Gastrocnemius medialis (tissue), 4 donors: Measurements from ENCODE around the gene MAD2L1. TPM values are rescaled to one million over a fixed set of nuclear protein-coding genes. Genes with fewer than 3 reads are reported as not detected.

Source experiments
- ATAC-seq, 2 donors: fragments of 150-250 bp; one replicate each; pipeline ENCODE4 v1.9.1; 2016
- DNase-seq, 2 donors: peaks; one replicate each; pipeline ENCODE4 v3.0.0-alpha.2; 2019
- H3K27ac ChIP-seq, 4 donors: fragments of 200-600 bp; sonication (generic); 1 replicate in 1 of 4; 2 replicates in 3 of 4; pipeline ENCODE4 v1.5.1; 2016 to 2018; ENCODE audit warnings: mild to moderate bottlenecking in 2 of 4, moderate library complexity in 1 of 4
- H3K27me3 ChIP-seq, 3 donors: fragments of 200-600 bp; sonication (generic) in 2 of 3; 1 replicate in 1 of 3; 2 replicates in 2 of 3; pipeline versions ENCODE4 v1.5.1 to v1.6.0; 2016 to 2019; ENCODE audit warnings: mild to moderate bottlenecking in 1 of 3, moderate library complexity in 1 of 3
- H3K36me3 ChIP-seq, 2 donors: fragments of 200-600 bp; sonication (generic) in 1 of 2; one replicate each; pipeline ENCODE4 v1.5.1; 2017 to 2018
- H3K4me1 ChIP-seq, 2 donors: fragments of 200-600 bp; sonication (generic) in 1 of 2; one replicate each; pipeline ENCODE4 v1.5.1; 2016 to 2017; ENCODE audit warnings: mild to moderate bottlenecking in 2 of 2
- H3K4me3 ChIP-seq, 4 donors: fragments of 200-600 bp; sonication (generic) in 3 of 4; 1 replicate in 1 of 4; 2 replicates in 3 of 4; pipeline ENCODE4 v1.5.1; 2016 to 2019; ENCODE audit warnings: mild to moderate bottlenecking in 2 of 4
- H3K9me3 ChIP-seq, 3 donors: fragments of 200-600 bp; sonication (generic) in 2 of 3; 1 replicate in 1 of 3; 2 replicates in 2 of 3; pipeline ENCODE4 v1.5.1; 2016 to 2019
- POLR2A ChIP-seq, 2 donors: fragments of 450-650 bp; IDR thresholded peaks; one replicate each; pipeline ENCODE4 v1.6.1; 2017; ENCODE audit warnings: antibody characterized with exemption in 2 of 2, mild to moderate bottlenecking in 2 of 2, moderate library complexity in 2 of 2
- in situ Hi-C, 4 donors: fragments of 200-750 bp; cut with MboI; loops; one replicate each; pipeline versions ENCODE4 v1.15.0 to v1.8.0; 2017; ENCODE audit warnings: low sequenced_read_pairs in 4 of 4
- intact Hi-C: fragments of 100-400 bp; cut with DNase I; formaldehyde crosslinking; loops from one replicate; pipeline ENCODE4 v1.15.1; 2023; ENCODE audit warnings: low total_unique reads
- total RNA-seq, 4 donors: library from RNA; depleted of rRNA; stranded (reverse); fragments of >200 nt; gene quantifications; one replicate each; pipeline versions ENCODE4 v1.1.0 to v1.2.3, GENCODE V29; 2016
- TF ChIP-seq, protein P1 (sequence below), 5 experiments: fragments of 450-650 bp in 3 of 5; fragments of 200-600 bp in 2 of 5; sonication (generic) in 2 of 5; IDR thresholded peaks in 4 of 5; conservative IDR thresholded peaks in 1 of 5; 1 replicate in 4 of 5; 2 replicates in 1 of 5; pipeline ENCODE4 v1.5.1; 2016 to 2019; ENCODE audit warnings: antibody characterized with exemption in 5 of 5, mild to moderate bottlenecking in 3 of 5, moderate library complexity in 3 of 5

MAD2L1 gene
- total RNA-seq, 4 donors from 2014 or later = 0.33 to 7.7 (median 1.5) TPM

DNA sequence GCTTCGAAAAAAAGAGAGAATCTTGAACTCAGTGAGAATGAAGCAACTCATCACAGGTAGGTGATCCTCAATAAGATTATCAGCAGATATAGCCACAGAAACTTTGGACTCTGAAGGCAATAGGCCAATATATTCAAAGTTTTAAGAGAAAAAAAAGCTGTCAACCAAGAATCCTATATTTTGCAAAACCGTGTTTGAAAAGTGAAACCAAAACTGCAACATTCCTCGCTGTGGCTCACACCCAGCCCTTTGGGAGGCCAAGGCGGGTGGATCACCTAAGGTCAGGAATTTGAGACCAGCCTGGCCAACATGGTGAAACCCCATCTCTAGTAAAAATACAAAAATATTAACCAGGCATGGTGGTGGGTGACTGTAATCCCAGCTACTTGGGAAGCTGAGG, 22.8 kb downstream of the MAD2L1 start:
- no peak for DNase-seq
- H3K27ac ChIP-seq = no peak overlapping the region
- in situ Hi-C loops = loop anchor here in 2 of 4 donors (10.0 to 25.0 kb wide), 2 partner anchors 409 to 482 kb away; no protein-coding TSS in a partner anchor
- no peaks in the 10 kb centered on the region for H3K36me3 ChIP-seq
- H3K4me1 ChIP-seq = no peaks in the 10 kb centered on the region
- no peaks in the 10 kb centered on the region for H3K9me3 ChIP-seq
- no peak for ATAC-seq
- intact Hi-C loops = no loop called here
- H3K4me3 ChIP-seq = no peak overlapping the region
- no peak for TF ChIP-seq POLR2A (IDR thresholded peaks at IDR 0.05)
- TF ChIP-seq, protein P1, sequence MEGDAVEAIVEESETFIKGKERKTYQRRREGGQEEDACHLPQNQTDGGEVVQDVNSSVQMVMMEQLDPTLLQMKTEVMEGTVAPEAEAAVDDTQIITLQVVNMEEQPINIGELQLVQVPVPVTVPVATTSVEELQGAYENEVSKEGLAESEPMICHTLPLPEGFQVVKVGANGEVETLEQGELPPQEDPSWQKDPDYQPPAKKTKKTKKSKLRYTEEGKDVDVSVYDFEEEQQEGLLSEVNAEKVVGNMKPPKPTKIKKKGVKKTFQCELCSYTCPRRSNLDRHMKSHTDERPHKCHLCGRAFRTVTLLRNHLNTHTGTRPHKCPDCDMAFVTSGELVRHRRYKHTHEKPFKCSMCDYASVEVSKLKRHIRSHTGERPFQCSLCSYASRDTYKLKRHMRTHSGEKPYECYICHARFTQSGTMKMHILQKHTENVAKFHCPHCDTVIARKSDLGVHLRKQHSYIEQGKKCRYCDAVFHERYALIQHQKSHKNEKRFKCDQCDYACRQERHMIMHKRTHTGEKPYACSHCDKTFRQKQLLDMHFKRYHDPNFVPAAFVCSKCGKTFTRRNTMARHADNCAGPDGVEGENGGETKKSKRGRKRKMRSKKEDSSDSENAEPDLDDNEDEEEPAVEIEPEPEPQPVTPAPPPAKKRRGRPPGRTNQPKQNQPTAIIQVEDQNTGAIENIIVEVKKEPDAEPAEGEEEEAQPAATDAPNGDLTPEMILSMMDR (IDR thresholded peaks at IDR 0.05 in 4 of 5, conservative IDR thresholded peaks at IDR 0.05 in 1 of 5) = no peak
- no peaks in the 10 kb centered on the region for H3K27me3 ChIP-seq

DNA sequence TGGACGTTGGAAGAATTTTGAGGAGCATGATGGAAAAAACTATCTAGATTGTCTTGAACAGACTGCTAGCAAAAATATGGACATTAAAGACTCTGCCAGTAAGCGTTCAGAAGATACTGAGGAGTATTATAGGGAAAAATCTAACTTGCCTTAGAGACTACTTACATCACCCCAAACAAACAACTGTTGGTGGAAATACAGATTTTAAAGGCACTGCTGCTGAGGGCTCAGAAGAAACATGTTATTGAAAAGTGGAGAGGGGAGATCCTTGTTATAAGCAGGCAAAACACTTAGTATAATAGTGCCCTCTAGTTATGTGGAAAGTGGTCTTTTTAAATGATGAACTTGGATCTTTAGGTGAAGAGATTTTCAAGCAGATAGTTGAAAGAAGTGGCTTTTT, 29.2 kb downstream of the MAD2L1 start:
- no peak for ATAC-seq
- in situ Hi-C loops (loop anchor here in 1 of 4 donors (25.0 kb wide), 1 partner anchor 475 kb away; no protein-coding TSS in a partner anchor), intact Hi-C loops (no loop called here)
- Histone ChIP-seq H3K27ac (no peak overlapping the region), H3K36me3 (no peaks in the 10 kb centered on the region), H3K27me3 (no peaks in the 10 kb centered on the region), H3K9me3 (no peaks in the 10 kb centered on the region), H3K4me3 (no peak overlapping the region), H3K4me1 (no peaks in the 10 kb centered on the region)
- no peak for DNase-seq
- TF ChIP-seq, protein P1 (IDR thresholded peaks at IDR 0.05 in 4 of 5, conservative IDR thresholded peaks at IDR 0.05 in 1 of 5) = no peak
- TF ChIP-seq POLR2A (IDR thresholded peaks at IDR 0.05) = no peak

DNA sequence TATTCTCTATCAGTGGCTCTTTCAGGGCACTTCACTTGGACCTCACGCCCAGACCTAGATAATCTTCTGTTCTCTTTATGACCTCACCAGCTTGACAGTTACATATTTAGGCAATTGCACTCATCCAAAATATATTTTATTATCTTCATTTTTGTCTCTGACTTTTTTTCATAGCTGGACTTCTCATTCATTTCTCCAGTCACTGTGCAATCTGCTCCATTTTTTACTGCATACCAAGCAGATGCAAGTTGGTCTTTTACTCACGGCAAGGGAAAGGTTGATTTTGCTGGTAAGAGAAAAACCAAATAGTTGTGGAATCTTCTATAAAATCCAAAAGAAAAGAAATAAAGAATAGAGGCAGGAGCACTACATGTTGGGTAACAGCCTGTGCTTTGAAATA, 31.7 kb downstream of the MAD2L1 start:
- Histone ChIP-seq H3K36me3 (no peaks in the 10 kb centered on the region), H3K27ac (no peak overlapping the region), H3K4me3 (no peak overlapping the region), H3K27me3 (no peaks in the 10 kb centered on the region), H3K4me1 (no peaks in the 10 kb centered on the region), H3K9me3 (no peaks in the 10 kb centered on the region)
- TF ChIP-seq POLR2A (IDR thresholded peaks at IDR 0.05) = no peak
- TF ChIP-seq, protein P1 (IDR thresholded peaks at IDR 0.05 in 4 of 5, conservative IDR thresholded peaks at IDR 0.05 in 1 of 5) = no peak
- no peak for DNase-seq
- intact Hi-C loops (no loop called here), in situ Hi-C loops (loop anchor here in 1 of 4 donors (25.0 kb wide), 1 partner anchor 473 kb away; no protein-coding TSS in a partner anchor)
- ATAC-seq = no peak

DNA sequence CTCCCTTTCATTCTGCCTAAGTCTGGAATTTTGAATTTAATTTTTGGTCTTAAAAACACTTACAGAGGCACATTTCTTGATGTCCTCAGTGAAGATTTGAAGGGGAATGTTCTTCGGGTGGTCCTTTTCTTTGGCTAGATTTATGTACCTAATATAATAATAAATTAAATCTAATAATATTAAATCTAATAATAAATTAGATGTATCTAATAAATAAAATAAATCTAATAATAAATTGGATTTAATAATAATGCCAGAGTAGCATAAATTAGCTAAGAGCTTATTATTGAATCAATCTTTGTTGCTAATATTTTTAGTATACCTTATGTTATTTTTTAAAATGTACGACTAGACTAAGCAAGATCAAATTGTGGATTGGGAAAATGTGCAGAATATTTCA, 39.8 kb downstream of the MAD2L1 start:
- in situ Hi-C loops (loop anchor here in 1 of 4 donors (25.0 kb wide), 1 partner anchor 465 kb away; no protein-coding TSS in a partner anchor), intact Hi-C loops (no loop called here)
- Histone ChIP-seq H3K27ac (no peak overlapping the region), H3K9me3 (no peaks in the 10 kb centered on the region), H3K27me3 (no peaks in the 10 kb centered on the region), H3K4me1 (no peaks in the 10 kb centered on the region), H3K4me3 (no peak overlapping the region), H3K36me3 (no peaks in the 10 kb centered on the region)
- TF ChIP-seq, protein P1 (IDR thresholded peaks at IDR 0.05 in 4 of 5, conservative IDR thresholded peaks at IDR 0.05 in 1 of 5) = no peak
- TF ChIP-seq POLR2A (IDR thresholded peaks at IDR 0.05) = no peak
- no peak for ATAC-seq
- no peak for DNase-seq

DNA sequence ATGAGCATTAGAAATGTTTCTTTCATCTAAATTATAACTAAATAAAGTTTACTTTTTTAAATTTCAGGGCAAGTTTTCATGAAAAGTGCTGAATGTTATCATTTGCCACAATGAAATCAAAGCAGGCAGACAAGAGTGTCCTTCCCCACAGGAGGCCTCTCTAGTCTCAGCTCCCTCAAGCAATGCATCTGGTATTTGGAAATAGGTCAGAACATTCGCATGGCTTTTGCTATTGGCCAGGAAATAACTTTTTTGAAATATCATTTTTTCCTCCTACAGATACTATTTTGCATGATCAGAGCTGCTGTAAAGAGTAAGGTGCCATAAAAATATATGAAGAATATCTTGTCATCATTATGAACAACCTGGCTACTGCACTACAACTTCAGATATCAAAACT, 41.1 kb downstream of the MAD2L1 start:
- ATAC-seq = no peak
- no peak for DNase-seq
- H3K27me3 ChIP-seq = no peaks in the 10 kb centered on the region
- H3K36me3 ChIP-seq = no peaks in the 10 kb centered on the region
- no peak overlapping the region for H3K4me3 ChIP-seq
- TF ChIP-seq, protein P1 (IDR thresholded peaks at IDR 0.05 in 4 of 5, conservative IDR thresholded peaks at IDR 0.05 in 1 of 5) = no peak
- TF ChIP-seq POLR2A (IDR thresholded peaks at IDR 0.05) = no peak
- in situ Hi-C loops (loop anchor here in 1 of 4 donors (25.0 kb wide), 1 partner anchor 463 kb away; no protein-coding TSS in a partner anchor), intact Hi-C loops (no loop called here)
- H3K4me1 ChIP-seq = no peaks in the 10 kb centered on the region
- no peak overlapping the region for H3K27ac ChIP-seq
- H3K9me3 ChIP-seq = no peaks in the 10 kb centered on the region
